Measurements from ENCODE around the gene LAMB1.
"Not testable (repeated sequence)": the region's sequence is repeated elsewhere in the genome, so short reads cannot be mapped to it uniquely, and the experiment has no call there.

The LAMB1 gene

DNA sequence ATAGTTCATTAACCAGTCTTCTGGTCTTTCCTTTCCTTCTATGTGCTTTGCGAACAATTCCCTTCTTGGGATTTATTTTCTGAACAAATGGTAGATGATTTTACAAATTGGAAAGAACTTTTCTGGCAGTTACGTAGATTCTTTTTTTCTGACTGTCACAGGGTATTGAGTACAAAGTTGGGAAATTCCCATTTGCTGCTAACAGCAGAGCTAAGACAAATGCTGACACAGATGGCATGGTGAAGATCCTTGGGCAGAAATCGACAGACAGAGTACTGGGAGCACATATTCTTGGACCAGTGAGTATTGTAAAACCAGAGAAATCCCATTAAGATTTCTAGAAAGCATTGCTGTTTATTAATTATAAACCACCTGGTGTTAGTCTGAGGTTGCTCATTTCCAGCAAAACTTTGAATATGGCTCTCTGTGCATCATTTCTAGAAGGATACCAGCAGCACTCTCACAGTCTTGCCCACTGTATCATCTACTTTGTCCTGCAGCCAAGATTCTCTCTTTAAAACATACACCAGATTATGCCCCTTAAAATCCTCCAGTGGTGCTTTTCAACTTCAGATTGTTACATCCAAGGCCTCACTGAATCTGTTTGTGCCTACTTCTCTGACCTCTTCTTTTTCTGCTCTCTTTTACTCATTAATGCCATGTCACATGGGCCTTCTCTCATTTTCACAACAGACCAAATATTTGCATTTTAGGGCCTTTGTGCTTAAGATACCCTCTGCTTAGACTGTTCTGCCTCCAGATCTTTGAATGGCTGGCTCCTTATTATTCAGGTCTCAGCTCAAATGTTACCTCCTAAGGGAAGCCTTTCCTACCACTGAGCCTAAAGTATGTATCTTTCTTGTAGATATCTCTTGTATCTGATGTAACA, 85.0 kb downstream of the LAMB1 start:
- no peak for DNase-seq (ENCODE audit: low read depth, low spot score)

DNA sequence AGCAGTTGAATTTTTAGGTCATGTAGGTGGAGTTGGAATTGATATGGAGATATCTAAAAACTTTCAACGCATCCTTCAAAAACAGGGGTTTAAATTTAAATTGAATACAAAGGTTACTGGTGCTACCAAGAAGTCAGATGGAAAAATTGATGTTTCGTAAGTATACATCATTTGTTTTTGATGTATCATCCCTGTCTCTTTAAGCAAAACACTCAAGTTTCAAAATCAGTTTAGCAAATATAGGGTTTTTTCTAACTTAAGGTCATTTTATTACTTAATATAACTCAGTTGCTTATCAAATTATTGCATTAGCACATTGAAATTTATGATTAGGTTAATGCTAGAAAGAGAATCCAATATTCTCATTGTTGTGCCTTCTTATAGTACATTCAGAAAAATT, 87.4 kb downstream of the LAMB1 start:
- no peak for DNase-seq (ENCODE audit: low read depth, low spot score)

DNA sequence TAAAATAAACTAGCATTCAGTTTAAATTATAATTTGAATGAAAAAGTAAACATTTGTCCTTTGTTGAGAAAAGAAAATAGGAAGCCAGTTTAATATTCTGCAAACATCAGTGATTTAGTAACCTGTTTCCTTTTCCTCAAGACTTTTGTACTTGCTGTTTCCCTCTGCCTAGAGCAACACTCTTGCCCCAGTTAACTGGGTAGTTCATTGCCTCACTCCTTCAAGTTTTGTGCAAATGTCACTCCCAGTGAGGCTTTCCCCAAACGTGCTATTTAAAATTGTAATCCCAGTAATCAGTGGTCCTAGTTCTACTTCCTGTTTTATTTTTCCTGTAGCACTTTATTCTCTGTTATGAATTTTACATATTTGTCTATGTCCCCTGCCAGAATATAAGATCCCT, 88.1 kb downstream of the LAMB1 start:
- no peak for DNase-seq (ENCODE audit: low read depth, low spot score)

DNA sequence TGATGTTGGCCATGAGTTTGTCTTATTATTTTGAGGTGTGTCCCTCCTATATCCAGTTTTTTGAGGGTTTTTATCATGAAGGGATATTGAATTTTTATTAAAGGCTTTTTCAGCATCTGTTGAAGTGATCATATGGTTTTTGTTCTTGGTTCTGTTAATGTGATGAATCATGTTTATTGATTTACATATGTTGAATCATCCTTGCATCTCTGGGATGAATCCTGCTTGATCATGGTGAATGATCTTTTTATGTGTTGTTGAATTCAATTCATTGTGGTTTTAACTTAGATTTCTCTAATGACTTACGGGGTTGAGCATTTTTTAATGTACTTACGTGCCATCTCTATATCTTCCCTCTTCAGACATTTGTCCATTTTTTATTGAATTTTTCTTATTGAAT, 89.1 kb downstream of the LAMB1 start:
- DNase-seq (ENCODE audit: low read depth, low spot score): no peak

DNA sequence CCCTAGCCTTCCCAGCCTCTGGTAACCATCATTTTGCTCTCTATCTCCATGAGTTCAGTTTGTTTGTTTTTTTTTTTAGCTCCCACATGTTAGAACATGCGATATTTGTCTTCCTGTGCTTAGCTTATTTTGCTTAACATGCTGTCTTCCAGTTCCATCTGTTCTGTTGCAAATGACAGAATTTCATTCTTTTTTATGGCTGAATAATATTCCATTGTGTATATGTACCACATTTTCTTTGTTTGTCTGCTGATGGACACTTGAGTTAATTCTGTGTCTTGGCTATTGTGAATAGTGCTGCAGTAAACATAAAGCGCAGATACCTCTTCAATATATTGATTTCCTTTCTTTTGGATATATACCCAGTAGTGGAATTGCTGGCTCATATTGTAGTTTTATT, 91.0 kb downstream of the LAMB1 start:
- no peak for DNase-seq (ENCODE audit: low read depth, low spot score)

DNA sequence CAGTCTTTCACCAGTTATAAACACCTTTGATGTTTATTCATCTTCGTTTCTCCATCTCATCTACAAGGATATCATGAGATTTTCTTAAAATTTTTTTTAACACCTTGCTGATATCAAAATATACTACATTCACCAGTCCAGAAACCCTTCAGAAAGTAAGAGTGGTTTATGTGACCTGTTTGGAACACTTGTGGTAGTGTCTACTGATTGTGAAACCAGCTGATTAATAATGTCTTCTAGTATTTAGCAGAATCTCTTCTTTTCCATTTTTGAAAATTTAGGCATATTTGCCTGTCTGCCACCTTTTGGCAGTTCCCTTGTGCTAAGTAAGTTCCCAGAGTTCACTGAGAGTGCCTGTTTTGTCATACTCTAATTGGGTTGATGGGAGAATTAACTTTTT, 93.5 kb downstream of the LAMB1 start:
- DNase-seq (ENCODE audit: low read depth, low spot score): no peak

DNA sequence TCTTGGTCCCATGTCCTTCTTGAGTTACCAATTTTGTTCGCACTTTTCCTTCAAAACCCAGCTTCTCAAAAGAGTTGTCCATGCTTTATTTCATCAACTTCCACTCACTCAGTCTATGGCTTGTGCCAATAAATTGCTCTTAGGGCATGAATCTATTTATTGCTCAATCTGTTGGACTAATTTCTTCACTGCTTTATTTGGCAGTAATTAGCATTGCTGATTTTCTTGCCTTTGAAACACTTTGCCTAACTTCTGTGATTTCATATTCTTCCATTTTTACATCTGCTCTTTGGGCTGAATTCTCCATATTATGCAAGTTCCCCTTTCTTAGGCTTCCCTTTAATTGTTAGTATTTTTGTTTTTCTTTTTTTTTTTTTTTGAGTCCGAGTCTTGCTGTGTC, 95.2 kb downstream of the LAMB1 start:
- DNase-seq (ENCODE audit: low read depth, low spot score): no peak

DNA sequence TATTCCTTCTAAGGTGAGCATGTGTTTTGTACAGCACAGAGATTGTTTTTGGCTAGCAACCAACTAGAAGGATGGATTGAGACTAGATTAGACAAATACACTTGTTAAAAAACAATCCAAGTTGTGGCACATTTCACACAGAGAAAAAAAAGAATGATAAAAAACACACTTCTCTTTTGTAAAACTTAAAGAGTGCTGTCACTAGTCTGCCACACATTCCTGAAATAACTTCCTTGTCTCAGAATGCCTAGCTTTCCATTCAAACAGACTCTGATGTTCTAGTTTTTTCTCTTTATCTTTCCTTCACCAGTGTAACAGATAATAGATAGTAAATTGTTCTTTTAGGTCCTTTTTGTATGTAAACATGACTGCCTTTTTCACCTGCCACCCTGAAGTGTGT, 100.6 kb downstream of the LAMB1 start:
- no peak for DNase-seq (ENCODE audit: low read depth, low spot score)

DNA sequence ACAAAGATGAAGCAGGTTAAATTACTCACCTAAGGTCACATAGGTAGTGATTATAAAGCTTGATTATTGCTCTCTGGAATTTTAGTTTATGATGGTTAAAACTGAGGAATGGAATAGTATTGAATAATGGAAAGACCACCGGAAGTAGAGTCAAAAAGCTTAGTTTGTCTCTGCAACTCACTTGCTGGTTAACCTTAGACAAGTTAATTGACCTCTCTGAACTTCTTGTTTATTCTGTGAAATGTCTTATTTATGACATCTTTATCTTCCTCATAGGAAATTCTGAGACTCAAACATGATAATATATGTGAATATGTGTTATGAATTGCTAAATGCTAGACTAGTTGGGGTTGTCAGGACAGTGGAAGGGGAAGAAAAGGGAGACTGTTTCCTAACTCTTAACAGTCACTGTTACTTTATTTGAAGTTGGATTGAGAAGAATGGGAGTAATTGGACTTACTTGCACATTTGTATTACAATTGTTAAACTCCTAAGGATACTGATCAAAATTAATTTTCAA, 102.4 kb downstream of the LAMB1 start:
- DNase-seq (ENCODE audit: low read depth, low spot score): no peak

DNA sequence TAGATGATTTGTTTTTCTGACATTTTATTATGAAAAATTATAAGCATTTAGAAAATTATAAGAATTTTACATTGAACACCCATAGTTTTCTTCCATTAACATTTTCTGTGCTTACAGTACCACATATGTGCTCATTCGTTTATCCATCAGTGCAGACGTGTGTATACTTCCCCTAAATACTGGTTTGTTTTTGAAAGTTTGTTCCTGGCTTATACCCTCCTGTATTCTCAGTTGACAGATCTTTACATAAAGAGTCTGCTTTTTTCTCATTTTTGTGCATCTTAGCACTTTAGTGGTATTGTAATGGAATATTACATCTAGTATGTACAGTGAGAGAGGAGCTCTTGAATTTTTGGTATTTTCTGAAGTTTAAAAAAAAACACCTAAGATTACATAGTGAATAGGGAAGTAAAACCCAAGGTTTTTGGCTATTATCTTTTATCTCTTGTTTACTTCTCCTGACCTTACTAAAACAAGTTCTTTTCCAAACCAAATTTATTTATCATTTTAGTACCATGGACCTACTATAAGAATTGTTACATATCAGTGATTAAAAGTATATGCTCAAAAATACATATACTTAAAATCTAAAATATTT, 103.9 kb downstream of the LAMB1 start:
- DNase-seq (ENCODE audit: low read depth, low spot score): no peak

DNA sequence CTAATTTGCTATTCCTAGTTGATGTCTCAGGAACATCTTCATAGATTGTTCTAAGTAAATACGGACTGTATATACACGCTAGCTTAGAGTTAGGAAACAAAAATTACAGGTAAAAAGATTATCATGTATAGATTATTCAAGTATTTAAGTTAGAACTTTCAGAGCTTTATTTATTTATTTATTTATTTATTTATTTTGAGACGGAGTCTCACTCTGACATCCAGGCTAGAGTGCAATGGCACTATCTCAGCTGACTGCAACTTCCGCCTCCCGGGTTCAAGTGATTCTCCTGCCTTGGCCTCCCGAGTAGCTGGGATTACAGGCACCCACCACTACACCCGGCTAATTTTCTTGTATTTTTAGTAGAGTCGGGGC, 110.6 kb downstream of the LAMB1 start:
- not testable (repeated sequence) for DNase-seq (ENCODE audit: low read depth, low spot score)

DNA sequence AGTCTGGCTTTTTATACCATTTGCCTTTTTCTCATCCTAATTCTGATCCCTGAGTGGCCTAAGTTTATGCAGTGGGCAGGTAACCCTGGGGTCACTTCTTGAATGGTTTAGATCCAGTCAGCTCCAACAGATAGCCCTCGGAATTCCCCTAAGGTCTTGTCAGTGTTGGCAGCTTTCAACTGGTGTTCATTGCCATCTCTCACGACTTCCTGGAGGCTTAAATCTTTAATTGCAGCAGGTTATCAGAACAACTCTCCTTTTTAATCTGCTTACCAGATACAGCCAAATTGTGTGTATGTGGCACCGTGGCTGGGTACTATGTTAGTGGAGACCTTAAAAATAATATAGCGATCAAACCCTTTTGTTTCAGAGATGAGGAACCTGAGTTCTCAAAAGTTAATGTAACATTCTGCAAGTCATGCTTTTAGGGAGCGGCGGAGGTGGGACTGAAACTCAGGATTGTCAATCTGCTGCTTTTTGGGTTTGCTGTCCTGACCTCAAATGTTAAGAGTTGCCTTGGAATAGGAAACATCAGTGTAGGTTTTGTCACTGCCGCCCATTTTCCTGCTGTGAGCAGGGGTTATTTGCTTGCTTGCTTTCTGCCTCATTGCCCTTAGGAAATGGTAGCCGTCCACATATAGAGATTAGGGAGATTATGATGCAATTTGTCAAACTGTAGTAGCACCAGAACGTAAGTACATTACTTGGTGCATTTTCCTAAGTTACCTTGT, 111.2 kb downstream of the LAMB1 start:
- DNase-seq (ENCODE audit: low read depth, low spot score): no peak

DNA sequence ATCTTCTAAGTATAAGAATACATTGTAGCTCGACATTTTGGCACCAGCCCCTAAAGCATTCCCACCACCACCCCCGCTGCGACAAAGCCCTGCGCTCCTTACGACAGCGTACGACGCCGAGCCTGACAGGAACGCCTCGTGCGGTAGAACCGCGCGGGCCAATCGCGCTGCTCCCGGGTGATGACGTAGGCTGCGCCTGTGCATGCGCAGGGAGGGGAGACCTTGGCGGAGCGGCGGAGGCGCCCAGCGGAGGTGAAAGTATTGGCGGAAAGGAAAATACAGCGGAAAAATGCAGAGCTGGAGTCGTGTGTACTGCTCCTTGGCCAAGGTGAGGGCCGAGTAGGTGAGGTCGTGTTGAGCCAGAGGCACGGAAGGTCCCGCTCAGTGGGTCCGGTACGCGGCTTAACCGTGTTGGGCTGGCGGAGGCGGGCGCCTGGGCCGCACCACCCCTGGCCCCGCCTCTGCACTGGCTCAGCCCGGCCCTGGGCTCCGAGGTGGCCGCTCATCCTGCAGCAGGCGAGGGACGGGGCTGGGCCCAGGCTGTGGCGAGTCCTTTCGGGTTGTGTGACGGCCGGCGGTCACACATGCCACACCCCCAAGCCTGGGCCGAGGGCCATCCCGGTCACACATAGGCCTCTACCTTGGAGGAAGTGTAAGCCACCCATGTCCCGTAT, 111.9 kb downstream of the LAMB1 start, which contains the start of gene DLD:
Gene DLD, plus strand, starts transcription at position 222 of the 674 bp plus-strand sequence. Its CDS starts 68 bp downstream, at position 290.
- peak; percentile 73 for DNase-seq (ENCODE audit: low read depth, low spot score)

DNA sequence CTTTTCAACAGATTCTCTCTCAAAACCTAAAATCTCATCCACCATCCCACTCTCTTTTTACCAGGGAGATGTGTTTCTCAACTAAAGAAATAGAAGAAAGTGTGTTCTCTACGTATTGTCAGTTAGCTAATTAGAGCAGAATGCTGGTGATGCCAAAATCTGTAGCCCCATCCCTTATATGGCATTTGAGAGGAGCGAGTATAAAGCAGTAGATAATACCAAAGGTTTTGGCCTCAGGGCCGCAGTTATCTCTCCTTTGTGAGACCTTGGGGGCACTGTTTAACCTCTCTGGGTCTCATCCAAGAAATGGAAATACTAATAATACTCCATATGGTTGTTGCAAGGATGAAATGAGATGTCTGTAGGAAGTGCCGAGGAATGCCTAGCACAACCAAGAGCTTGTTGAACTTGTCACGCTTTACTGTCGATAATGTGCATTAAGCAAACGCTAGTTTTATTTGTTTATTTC, 112.4 kb downstream of the LAMB1 start:
- DNase-seq (ENCODE audit: low read depth, low spot score): no peak

DNA sequence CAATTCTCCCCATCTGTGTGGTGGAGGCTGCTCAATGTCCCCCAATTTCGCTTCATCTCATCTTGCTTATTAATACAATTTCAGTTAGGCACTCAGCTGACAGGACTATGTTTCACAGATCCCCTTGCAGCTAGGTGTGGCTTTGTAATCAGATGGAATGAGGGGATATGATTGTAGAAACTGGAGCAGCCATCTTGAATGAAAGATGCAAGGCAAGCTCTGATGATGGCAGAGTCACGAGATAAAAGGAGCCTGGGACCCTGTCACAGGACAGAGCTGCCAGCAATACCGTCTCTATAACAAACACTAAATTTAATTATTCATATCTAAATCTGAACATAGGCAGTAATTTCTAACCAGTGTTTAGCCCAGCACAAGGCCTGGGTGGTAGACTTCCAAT, 113.0 kb downstream of the LAMB1 start:
- no peak for DNase-seq (ENCODE audit: low read depth, low spot score)

DNA sequence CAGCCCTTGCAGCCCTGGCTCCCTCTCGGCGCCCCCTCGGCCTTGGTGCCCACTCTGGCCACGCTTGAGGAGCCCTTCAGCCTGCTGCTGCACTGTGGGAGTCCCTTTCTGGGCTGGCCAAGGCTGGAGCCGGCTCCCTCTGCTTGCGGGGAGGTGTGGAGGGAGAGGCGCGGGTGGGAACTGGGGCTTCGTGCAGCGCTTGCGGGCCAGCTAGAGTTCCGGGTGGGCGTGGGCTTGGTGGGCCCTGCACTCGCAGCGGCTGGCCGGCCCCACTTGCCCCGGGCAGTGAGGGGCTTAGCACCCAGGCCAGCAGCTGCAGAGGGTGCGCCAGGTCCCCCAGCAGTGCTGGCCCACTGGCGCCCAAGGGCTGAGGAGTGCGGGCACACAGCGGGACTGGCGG, 115.1 kb downstream of the LAMB1 start:
- not testable (repeated sequence) for DNase-seq (ENCODE audit: low read depth, low spot score)

DNA sequence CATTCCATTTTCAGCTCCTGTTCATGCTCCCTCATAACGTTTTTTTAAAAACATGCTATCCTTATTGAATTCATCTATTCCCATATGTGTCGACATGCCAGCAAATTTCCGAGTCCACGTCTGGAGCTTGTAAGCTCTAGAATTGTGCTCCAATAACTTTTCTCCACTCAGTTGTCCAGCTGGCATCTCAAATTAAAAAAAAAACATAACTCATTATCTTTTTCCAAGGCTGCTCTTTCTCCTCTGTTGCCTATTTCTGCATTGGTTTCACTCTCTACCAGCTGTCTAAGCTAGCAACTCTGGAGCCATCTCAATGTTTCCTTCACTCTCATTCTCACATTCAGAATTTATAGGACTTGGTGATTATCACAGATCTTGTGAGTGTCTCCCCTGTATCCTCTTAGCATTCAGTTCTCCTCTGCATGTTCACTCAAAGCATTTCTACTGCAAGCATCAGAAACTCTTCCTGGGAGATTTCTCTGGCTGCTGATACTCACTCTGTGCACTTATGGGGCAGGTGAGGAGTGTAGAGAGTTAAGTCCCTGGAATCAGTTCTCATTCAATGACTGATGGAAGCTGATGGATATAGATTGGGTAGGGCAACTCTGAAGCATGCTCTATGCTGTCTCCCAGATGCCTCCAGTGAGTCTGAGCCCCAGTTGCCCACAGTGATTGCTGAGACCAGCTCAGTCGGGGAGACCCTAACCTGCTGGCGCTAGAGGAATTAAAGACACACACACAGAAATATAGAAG, 118.7 kb downstream of the LAMB1 start:
- no peak for DNase-seq (ENCODE audit: low read depth, low spot score)

DNA sequence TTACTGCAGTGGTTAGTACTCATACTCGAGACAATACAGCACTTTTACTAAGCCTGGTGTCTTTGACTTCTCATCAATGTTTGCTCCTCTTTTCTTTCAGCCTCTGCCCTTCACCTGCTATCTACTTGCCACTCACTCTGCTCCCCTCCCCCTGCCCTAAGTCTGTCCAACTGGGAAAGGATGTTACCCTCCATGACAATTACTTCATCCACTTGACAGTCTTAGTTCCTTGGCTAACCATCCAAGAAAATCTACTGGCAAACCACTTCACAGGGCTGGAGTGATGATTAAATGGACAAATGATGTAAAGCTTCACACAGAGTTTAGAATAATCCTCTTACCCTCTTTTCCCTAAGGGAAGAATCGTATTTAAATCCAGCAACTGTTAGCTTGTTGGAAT, 120.2 kb downstream of the LAMB1 start:
- DNase-seq (ENCODE audit: low read depth, low spot score): no peak

DNA sequence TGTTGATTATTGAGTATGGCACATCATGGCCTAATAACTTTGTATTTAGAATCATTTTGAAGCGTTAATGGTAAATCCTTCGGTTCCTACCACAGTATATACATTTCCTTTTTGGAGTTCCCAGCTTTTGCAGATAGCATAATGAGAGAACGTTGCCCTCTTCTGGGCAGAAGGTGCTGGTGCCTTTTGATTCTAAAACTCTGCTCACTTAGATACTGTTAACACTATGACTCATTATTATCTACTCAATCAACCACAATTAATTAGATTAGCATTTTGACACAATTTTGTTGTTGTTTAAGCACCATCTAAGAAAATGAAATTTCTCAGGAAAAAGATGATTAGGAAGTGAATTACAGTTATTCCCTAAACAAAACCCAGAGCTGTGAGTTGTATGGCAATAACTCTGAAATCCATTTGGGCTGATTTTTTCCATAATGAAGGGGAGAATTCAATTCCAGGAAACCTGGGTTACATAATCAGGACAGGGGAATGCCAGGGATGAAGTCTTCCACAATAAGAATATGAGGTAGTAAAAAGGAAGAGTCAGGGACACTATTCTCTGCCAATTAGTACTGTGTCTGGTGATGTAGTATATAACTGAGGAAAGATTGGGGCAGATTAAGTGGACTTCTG, 123.4 kb downstream of the LAMB1 start:
- no peak for DNase-seq (ENCODE audit: low read depth, low spot score)

DNA sequence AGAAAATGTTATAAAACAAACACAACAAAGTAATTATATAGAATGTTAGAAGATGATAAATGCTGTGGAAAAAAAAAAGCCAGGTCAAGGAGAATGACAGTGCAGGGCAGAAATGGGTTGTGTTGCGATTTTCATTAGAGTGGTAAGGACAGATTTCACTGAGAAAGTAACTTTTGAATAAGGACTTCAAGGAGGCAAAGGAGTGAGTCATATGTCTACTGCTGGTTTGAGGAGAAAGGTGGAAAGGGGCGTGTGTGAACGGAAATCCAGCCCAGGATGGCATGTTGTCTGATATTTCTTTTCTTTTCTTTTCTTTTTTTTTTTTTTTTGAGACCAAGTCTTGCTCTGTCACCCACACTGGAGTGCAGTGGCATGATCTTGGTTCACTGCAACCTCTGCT, 124.3 kb downstream of the LAMB1 start:
- DNase-seq (ENCODE audit: low read depth, low spot score): no peak

Measured in iPS DF 19.7 (cell line).